Stimulated activated CD4-positive, alpha-beta T cell treated with anti-CD3 and anti-CD28 coated beads, Interleukin-12 subunit alpha, Interleukin-12 subunit beta, amount 100 ng/mL, for 48 hours (primary cell): ENCODE results near the gene PLXNC1.

Source experiments
- DNase-seq, 3 donors: peaks; one replicate each; pipeline ENCODE4 v3.0.0-alpha.2; 2020; ENCODE audit warnings: low read depth in 2 of 3, low spot score in 1 of 3

Gene PLXNC1

DNA sequence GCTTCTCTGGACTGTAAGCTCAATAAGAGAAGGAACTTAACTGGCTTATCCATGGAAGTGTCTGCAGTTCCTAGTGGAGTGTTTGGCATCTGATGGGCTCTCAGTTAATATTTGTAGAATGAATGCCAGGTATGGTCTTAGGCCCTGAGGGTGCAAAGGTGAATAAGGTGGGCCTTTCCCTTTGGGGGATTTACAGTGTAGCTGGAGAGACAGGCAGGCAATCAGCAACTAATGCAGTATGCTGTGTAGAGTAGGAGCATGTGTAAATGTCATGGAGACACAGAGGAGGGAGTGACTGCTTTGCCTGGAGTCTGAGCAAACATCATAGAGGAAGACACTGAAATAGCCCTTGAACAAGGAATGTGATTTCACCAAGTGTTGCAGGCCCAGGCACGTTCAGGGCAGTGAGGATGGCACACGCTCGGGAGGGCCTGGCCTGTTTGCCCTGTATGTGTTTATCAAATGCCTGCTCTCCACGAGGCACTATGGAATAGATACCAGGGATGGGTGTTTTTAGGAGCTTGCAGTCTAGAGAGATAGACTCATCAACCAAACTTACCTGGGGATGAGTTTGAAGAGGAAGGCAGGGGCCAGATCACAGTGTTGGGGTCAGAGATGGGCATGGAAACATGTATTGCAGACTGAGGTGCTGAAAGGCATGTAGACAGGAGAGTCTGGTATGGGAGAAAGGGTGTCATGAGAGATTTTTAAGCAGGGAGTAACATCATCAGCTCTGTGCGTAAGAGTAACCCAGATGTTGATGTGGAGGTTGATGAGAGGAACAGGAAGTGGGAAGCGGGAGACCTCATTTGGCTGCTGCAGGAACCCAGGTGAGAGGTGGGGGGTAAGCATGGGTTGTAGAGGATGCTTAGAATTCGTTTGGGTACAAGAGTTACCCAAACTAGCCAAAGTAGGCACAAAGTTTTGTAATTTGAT lies 54.1 kb downstream of the PLXNC1 start:
- DNase-seq = no peak

DNA sequence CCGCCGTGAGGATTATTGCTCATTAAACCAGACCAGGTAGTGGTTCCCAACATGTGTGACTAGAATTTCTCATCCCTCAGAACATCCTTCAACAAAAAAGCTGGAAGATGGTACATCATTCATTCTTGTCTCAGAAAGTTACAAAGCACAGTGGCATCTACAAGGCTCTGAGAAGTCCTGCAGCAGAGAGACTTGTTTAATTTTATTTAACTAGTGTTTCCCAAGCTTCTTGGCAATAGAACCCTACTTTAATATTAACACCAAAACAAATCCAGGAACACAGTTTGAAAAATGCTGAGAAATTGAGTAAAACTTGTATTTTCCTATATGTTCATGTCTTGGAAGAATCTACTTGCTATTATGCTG lies 54.8 kb downstream of the PLXNC1 start:
- no peak for DNase-seq

DNA sequence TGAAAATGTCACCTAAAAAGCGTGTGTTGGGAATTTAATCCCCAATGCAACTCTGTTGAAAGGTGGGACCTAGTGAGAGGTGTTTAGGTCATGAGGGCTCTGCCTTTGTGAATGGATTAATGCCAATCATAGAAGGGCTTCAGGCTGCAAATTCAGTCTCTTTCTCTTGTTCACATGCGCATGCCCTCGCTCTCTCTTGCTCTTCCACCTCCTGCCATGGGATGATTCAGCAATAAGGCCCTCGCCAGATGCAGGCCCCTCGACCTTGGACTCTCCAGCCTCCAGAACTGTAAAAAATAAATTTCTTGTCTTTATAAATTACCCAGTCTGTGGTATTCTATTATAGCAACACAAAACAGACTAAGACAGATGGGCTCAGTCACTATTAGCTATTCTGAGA lies 55.4 kb downstream of the PLXNC1 start:
- DNase-seq = no peak

DNA sequence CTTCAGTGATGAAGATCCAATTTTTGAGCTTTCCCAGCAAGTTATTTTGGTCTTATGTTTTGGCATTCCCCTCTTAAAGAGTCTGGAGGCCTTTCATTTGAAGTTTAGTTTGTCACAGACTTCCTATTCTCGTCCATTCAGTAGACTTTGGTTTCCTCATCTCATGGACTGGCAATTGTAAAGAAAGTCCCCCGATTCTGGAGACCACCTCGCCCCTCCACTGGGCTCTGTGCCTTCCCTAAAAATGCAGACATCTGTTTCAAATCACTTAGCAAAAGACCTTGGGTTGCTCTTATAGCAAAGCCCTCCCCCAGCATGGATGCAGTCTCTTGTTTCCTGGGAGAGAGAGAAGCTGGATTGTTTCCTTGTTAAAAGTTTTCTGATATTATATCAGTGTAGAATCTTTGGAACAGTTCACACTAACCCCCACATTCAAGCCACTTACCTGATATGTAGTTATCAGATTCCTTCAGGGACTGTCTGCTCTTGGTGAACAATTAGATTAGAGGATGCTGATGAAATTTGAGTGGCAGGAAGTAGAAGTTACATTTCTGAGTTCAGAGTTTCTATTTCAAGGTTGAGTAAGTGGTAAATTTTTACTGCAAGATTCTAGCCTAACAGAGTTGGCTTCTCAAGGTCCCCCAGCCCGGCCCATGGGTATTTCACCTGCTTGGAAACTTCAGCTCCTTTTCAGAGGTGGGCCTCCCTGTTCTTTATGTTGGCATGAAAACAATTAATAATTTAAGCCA lies 56.3 kb downstream of the PLXNC1 start:
- peak in 1 of 3 donors; percentile 5 for DNase-seq

DNA sequence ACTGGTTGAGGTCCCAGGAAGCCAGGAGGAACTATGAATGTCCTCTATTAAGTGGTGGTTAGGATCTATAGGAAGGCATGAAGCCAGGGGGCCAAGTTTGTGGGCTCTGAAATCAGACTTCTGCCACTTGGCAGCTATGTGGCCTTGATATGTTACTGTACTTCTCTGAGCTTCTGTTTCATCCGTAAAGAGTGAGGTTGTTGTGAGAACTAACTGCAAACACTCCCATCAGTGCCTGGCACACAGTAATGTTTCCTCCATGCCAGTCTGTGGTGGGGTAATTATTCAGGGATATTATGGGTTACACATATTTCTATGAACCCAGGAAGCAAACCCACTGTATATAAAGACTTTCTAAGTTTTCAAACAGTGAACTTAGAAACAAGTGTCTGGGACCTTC lies 57.4 kb downstream of the PLXNC1 start:
- no peak for DNase-seq

DNA sequence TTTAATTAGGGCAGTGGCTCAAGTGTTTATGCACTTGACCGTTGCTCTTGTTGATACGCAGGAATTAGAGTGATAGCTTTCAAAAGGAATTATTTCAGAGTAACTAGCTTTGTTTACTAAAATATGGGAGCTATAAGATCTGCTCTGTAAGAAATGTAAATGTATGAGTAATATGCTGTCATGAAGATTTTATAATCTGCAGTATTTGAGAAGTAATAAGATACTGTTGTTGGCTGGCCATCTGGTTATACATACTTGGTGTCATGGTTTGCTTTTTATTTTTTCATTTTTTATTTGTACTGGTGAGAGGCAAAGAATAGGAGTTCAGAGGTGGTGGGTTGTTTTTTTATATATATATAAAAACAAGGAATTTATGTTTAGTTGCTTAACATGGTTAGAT lies 58.5 kb downstream of the PLXNC1 start:
- DNase-seq = no peak

DNA sequence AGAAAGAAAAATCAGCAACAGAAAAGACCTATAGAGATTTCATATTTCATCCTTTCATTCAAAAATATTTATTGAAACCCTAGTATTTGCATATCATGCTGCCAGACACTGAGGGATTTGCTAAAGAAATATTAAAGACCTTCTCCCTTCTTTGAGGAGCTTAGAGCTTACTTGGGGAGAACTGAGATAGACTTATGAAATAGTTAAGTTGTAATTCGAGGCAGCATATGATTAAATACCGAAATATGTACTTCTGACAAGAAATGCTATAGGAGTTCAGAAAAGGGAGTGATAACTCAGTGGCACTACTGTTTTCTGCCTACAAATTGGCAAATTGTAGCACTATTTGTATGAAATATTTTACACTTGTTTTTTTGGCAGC lies 59.1 kb downstream of the PLXNC1 start:
- DNase-seq = no peak

DNA sequence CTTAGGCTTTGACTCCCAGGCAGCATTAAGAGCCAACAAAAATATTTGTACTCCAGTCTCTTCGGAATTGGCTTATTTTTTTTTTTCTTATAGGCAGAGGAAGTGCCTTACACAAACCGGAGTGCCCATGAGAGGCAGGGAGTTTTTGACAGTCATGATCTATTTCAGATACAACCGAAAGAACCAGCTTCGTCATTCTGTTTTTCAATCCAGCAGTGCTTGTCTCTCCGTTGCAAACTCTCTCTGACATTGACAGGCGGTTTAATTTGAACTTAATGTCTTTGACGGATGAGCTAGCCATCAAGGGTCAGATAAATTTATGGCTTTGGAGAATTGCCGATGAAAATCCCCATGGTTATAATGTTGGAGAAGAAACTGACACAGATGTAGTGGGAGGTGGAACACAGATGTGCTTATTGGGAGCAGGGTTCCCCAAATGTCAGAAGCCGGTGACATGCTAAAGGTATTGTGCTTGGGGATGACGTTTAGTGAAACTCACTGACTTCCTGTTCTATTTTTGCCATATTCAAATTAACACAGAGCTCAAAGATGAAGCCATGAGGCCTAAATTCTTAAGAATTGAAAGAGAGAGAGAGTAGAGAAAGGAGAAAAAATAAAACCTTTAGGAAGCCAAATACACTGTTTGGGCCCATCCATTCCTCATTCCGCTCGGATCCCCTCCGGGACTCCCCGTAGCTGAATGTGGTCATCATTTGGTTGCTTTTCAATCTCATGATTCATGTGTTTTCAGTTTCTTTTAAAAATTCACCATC lies 59.7 kb downstream of the PLXNC1 start:
- peak; percentile 28 to 43 (median 28) for DNase-seq

DNA sequence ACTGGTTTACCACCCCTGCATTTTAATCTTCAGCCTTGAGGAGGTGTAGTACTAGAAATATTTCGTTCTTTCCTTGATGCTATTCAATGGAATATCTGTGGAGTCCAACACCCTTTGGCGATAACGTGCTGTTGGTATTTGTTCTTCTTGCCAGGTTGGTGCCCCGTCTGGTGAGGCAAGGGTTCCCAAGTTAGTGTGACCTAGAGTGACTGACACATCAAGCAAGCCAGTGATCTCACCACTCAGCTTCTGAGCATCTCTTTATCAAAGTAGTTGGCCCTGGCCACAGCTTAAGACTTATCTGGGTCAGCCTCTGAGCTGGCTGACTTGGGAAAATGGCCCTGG lies 60.2 kb downstream of the PLXNC1 start:
- peak; percentile 14 to 38 (median 25) for DNase-seq

DNA sequence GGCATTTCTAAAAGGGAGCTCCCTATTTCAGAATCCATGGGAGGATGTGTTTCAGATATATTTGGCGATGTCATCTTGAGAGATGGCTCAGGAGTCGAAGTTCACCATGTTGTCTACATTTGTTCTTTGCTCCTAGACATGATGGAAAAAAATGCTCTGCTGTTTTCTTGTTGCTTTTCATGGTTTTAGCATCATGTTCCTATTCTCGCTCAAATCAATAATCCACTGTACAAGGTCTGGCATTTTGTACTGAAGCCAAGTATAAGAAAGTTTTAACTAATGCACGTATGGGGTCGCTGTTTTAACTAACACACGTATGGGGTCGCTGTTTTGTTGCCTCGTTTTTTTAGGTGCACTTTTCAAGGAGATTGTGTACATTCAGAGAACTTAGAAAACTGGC lies 60.9 kb downstream of the PLXNC1 start:
- no peak for DNase-seq

DNA sequence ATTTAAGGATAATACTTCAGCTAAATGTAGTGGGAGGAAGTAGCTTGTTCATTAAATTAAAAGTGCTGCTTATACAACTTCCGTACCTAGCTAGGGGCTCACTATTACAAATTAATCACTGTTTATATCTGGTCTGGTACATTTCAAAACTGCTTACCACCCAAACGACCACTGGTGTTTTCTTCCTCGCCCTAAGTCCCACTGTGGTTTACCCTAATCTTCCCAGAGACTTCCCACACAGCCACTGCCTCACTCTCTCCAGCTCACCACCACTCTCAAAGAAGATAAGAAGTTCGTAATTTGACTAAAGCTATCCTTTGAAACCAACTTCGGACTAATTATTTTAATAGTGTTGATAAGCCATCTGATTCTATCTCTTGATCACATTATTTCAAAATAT lies 62.6 kb downstream of the PLXNC1 start:
- no peak for DNase-seq

DNA sequence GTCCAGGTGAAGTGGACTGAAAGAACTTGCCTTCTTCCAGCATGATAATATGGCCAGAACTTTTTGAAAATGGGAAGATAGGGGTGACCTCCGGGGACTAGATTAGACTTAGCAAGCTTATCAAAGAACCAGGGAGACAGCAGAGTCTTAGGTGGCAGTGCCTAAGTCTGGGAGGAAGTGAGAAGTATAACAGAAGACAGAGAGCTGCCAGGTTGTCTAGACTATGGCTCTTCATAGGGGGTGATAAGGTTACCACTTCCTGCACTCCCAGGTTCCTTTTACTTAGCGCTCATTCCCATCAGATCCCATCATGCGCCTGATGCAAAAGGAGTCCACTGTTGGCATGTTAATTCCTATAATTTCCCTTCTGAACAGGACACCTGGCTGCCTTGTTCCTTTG lies 69.9 kb downstream of the PLXNC1 start:
- no peak for DNase-seq

DNA sequence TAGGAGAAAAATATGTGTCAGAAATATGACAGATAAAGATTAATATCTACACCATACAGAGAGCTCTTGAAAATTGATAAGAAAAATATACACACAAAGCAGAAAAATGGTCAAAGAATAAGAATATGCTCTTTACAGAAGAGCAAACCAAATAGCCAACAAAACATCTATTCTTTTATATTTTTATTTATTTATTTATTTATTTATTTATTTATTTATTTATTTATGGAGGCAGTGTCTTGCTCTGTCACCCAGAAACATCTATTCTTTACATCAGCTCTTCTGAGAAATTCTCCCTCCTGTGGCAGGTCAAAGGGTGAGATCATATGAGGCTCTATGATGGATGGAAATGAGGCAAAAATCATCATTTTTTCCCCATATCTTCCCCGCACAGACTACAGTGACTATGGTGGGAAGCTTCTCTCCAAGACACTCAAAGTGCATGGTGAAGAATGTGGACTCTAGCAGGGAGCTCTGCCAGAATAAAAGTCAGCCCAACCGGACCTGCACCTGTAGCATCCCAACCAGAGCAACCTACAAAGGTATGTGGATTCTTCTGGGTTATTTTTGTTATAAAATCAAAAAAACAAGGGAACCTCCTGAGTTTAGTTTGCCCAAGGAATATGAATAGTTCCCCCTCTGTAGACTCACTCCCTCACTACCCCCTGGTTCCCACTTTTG lies 71.4 kb downstream of the PLXNC1 start:
- no peak for DNase-seq

DNA sequence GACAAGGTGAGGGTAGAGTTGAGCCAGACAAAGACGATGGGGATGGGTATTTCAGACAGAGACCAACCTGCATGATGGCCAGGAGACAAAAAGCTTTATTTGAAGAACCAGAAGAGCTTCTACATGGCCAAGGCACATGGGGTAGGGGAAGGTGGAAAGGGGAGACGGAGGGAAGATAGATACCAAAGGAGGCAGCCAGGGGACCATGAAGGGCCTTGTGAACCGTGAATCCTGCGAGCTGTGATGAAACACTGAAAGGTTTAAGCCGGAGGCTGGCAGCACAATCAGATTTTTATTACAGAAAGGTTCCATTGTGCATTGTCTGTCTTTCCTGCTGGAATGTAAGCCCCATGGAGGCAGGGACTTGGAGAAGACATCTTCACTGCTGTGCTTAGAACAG lies 72.4 kb downstream of the PLXNC1 start:
- no peak for DNase-seq

DNA sequence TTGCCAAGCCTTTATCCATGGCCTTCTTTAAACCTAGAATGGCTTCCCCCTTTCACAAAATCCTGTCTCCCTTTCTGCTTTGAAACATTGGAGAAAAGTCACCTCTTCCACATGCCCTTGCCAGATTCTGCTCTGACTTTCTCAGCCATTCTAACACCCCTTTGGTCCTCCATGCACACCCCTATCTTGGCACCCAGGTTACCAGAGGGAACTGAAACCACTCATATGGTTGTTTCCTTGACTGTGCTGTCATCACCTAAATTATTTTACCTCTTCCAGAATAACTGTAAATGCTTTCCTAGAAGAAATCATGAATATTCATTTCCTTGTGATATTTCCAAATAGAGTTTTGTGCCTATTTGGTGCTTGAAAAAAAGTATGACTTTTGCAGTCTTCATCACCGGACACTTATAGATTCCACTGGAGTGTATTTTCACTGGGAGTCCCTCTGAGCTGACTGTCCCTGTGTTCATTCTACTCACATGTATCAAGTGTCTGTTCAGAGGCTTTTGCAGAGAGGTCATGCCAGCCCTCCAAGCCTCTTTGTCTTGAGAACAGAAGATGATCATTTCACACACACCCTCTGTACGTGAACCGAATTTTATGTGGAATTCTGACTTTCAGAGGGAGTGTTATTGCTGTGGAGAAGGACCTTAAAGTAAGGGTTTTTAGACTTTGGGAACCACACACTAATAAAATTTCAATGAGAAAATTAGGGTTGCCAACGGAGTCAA lies 74.1 kb downstream of the PLXNC1 start:
- DNase-seq = no peak

DNA sequence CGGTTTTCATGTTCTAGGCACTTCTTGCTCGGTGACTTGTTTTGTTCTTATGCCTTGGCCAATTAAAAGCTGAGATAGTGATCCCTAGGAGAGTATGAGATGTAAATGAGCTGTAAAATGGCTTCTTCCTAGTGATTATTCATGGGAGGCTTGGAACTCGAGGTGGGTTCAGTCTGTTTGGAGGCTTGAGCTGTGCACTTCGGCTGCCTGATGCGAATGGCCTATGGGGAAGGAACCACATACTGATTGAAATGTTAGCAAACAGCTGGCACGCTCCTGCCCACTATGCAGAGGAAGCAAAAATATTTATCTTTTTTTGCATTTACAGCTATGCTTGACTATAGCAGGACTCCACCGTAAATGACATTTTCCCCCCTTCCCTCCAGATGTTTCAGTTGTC lies 75.5 kb downstream of the PLXNC1 start:
- no peak for DNase-seq

DNA sequence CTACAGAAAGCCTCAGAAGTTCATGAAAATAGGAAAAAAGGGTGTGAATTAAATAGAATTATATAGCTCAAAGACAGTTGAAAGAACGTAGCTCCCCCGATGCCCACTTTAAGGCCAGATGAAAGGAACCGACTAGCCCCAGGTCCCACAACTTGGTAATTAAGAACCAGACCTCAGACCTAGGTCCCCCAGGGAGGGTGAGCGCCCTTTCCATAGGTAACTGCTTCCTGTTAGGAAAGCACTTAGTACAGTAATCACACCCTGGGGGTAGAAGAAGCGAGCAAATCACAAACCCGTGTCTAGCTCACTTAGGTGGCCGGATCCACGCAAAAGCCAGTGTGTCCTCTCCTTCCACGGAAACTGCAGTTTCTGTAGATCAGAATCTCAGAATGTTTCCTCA lies 77.1 kb downstream of the PLXNC1 start:
- no peak for DNase-seq

DNA sequence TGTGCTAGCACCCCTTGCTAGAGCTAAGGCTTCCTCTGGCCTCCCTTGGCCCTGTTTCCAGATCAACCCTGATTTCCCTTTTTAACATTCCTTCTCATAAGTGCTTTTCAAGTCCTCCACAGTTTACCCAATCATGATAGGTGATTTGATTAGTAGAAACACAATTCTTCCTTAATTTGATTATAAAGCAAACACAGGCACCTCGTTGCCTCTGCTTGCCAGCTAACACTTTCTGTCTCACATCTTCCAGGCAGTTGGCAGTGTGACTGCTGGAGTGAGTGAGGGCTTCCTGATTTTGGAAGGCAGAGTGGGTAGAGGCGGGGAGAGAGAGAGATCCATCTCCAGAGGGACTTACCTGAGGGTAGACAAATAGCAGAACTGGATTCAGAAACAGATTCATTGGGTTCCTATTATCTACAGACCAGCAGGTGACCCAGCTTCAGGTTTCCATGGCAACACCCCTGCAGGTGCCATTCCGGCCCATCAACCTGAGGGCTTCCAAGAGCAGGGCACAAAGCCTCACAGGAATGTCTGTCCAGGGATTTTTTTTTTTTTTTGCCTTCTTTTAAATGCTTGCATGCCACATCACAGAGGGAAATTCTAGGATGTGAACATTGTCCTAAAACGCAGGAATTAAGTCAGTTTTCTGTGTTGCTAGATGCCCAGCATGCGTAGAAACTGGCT lies 77.7 kb downstream of the PLXNC1 start:
- no peak for DNase-seq

DNA sequence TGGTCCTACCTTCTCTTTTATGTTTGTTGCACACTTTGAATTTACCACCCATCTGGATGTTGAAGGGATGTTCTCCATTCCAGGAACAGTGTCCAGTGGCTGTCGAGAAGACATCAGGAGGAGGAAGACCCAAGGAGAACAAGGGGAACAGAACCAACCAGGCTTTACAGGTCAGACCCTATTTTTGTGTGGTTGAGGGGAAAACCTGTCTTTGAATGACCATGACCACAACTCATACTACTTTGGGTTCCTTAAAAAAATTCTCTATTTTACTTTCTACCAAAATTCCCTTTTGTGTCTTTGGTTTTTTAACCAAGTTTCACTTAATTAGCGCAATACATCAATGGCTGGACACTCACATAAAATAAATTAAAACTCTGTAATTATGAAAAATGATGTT lies 78.7 kb downstream of the PLXNC1 start:
- DNase-seq = no peak

DNA sequence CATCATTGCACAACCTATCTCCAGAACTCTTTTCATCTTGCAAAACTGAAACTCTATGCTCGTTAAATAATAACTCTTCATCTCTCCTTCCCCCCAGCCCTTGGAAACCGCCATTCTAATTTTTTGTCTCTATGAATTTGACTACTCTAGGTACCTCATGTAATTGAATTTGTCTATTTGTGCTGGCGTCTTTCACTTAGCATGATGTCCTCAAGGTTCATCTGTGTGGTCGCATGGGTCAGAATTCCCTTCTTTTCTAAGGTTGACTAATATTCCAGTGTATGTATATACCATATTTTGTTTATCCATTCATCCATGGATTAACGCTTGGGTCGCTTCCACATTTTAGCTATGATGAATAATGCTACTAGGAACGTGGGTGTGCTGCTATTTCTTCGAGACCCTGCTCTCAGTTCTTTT lies 80.1 kb downstream of the PLXNC1 start:
- DNase-seq = no peak
